ENCODE results near the gene SLC38A6.

Gene SLC38A6

DNA sequence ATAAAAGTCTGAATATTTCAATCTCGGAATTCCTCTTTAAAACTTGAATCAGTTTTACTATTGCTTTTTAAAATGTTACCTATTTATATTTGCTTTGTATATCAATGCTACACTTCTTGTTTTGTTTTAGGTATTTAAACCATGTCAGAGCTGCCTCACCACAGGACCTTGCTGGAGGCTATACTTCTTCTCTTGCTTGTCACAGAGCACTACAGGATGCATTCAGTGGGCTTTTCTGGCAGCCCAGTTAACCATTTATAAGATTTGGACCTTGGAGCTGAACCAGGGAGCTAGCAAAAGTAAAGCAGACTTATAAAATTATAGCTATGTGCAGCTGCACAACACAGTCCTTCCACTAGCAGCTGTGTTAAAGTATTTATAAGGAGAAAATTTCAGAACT is 12.9 kb upstream of the SLC38A6 start:
- Mint-ChIP-seq H3K4me3 (no peak overlapping the region), H3K9me3 (no peaks in the 10 kb centered on the region), H3K27ac (no peak overlapping the region), H3K27me3 (no peaks in the 10 kb centered on the region), H3K4me1 (peaks cover 4% of the 10 kb centered on the region), H3K36me3 (peaks cover 3% of the 10 kb centered on the region)
- no peak for DNase-seq
- CTCF ChIA-PET = interaction anchor here (1.2 kb wide), 1 partner anchor 8 kb away, joined by 3 read pairs; no protein-coding TSS in a partner anchor

DNA sequence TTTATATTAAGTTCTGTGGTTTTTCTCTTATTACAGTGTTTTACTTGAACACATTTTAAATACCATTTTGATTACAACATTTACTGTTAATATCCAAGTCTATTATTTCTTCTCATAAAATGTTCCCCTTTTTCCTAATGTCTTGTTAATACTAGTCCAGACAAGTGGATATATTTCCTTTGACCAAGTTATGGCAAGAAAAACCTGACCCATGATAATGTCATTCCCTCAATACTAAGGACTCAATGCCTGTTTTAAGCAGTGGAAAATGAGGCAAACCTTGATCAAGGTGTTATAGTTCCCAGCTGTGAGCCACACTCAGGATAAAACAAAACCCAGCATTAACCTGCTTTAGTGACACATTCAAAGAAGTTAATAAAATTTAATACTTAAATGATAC is 12.4 kb upstream of the SLC38A6 start:
- Mint-ChIP-seq H3K27ac (no peak overlapping the region), H3K36me3 (peaks cover 3% of the 10 kb centered on the region), H3K4me1 (peaks cover 4% of the 10 kb centered on the region), H3K4me3 (no peak overlapping the region), H3K27me3 (no peaks in the 10 kb centered on the region), H3K9me3 (no peaks in the 10 kb centered on the region)
- CTCF ChIA-PET = interaction anchor here (1.2 kb wide), 1 partner anchor 8 kb away, joined by 3 read pairs; no protein-coding TSS in a partner anchor
- DNase-seq = no peak

DNA sequence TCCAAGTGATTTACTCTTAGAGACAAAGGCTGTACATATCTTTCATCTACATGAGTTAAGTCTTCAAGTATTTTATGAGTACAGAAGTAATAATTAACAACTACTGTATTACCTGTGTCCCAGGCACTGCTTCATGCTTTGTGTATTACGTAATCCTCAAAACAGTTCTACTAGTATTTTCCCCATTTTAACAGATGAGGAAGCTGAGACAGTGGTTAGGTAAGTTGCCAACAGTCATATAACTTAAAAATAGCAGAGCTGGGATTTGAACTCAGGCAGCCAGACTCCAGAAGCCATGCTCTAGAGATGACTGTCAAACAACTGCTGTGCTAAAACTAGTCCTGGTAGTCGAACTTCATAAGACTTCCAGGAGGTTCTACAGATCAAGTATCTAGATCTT is 10.9 kb upstream of the SLC38A6 start:
- Mint-ChIP-seq H3K36me3 (peaks cover 8% of the 10 kb centered on the region), H3K9me3 (no peaks in the 10 kb centered on the region), H3K27ac (no peak overlapping the region), H3K4me3 (no peak overlapping the region), H3K4me1 (peaks cover 2% of the 10 kb centered on the region), H3K27me3 (no peaks in the 10 kb centered on the region)
- DNase-seq = no peak
- CTCF ChIA-PET = no interaction called here

DNA sequence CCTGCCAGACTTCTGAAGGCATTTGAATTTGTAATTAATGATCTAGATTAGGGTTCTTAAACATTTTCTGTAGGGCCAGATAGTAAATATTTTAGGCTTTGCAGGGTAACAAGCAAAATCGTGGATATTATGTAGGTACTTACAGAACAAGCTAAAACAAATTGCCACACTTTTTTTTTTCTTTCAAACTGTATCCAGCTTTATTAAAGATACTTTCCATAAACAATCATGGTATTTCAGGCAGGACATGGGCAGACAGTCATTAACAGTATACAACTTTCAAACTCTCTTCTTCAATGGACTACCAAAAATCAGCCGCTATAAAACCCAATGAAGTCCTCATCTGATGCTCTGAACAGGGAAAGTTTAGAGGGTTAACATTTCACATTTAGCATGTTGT is 9.8 kb upstream of the SLC38A6 start:
- no peaks in the 10 kb centered on the region for H3K9me3 Mint-ChIP-seq
- no peak for DNase-seq
- H3K4me1 Mint-ChIP-seq = no peaks in the 10 kb centered on the region
- no peak overlapping the region for H3K27ac Mint-ChIP-seq
- H3K27me3 Mint-ChIP-seq = no peaks in the 10 kb centered on the region
- H3K4me3 Mint-ChIP-seq = no peak overlapping the region
- peaks cover 15% of the 10 kb centered on the region for H3K36me3 Mint-ChIP-seq
- CTCF ChIA-PET = no interaction called here

DNA sequence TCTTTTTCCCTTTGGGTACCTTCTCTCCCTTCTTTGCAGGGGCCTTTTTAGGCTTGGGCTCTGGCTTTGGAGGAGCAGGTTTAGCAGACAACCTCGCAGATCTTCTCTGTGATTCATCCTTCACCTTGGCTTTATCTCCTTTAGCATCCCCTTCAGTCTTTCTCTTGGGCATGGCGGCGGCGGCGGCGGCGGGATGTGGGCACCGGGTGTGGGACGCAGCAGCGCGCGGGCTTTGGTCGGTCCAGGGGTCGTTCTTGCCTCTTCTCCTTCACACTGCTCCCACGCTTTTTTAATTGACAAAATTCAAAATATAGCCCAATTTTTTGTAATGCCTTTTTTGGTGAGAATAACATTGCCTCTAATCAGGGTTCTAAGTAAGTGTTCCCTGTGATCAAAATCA is 8.8 kb upstream of the SLC38A6 start:
- H3K9me3 Mint-ChIP-seq = no peaks in the 10 kb centered on the region
- H3K36me3 Mint-ChIP-seq = peaks cover 19% of the 10 kb centered on the region
- no peak overlapping the region for H3K27ac Mint-ChIP-seq
- H3K27me3 Mint-ChIP-seq = no peaks in the 10 kb centered on the region
- DNase-seq = no peak
- CTCF ChIA-PET = no interaction called here
- no peak overlapping the region for H3K4me3 Mint-ChIP-seq
- H3K4me1 Mint-ChIP-seq = peaks cover 3% of the 10 kb centered on the region

DNA sequence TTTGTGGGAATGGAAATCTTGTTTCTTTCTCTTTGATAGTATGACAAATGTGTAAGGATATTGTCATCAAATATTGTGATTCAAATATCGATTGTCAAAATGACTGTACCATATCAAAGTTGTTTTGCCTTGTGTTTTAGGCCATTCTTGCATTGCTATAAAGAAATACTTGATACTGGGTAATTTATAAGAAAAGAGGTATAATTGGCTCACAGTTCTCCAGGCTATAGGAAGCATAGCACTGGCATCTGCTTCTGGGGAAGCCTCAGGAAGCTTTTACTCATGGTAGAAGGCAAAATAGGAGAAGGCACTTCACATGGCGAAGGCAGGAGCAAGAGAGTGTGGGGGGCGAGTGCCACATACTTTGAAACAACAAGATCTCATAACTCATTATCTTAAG is 8.0 kb upstream of the SLC38A6 start:
- DNase-seq = no peak
- CTCF ChIA-PET = no interaction called here
- Mint-ChIP-seq H3K4me3 (no peak overlapping the region), H3K27me3 (no peaks in the 10 kb centered on the region), H3K9me3 (no peaks in the 10 kb centered on the region), H3K4me1 (peaks cover 6% of the 10 kb centered on the region), H3K27ac (no peak overlapping the region), H3K36me3 (peaks cover 19% of the 10 kb centered on the region)

DNA sequence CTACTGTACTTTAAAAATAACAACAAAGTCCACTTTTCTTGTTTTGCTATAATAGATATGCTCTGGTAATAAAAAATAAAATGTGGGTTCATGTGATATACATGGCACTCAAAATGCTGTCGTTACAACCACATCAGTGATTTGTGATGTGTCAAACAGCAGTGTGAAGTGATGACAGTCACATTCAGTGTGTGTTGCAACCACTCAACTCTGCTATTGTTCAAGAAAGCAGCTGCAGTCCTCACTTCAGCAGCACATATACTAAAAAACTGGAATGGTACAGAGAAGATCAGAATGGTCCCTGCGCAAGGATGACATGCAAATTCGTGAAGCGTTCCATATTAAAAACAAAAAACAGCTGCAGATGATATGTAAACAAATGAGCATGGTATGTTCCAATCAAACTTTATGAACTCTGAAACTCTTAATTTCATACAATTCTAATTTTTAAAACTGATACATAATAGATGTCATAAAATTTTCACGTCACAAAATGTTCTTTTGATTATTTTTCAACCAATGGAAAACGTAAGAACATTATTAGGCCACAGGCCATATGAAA is 6.9 kb upstream of the SLC38A6 start:
- CTCF ChIA-PET = no interaction called here

DNA sequence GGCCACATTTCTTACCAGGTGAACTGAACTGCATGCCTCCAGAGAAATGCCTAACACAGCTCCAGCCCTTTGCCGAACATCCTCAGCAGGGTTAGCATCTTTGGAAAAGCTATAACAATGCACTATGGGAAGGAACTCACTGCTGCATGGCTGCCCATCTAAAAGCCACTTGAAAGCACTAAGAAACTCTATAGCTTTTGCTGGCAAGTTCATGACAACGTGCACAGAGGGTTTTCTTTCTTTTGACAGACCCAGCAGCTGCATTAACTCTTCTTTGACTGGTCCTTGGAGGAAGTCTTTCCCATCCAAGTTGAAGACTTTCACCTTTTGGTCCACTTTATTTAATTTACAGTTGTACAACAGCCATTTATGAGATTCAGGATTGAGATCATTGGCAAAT is 5.5 kb upstream of the SLC38A6 start:
- H3K36me3 Mint-ChIP-seq = peaks cover 19% of the 10 kb centered on the region
- CTCF ChIA-PET = no interaction called here
- no peak for DNase-seq

More for the DNA sequence above, 6.9 kb upstream of the SLC38A6 start:
- Mint-ChIP-seq H3K27me3 (no peaks in the 10 kb centered on the region), H3K4me1 (peaks cover 11% of the 10 kb centered on the region), H3K27ac (no peak overlapping the region), H3K9me3 (no peaks in the 10 kb centered on the region), H3K4me3 (no peak overlapping the region), H3K36me3 (peaks cover 19% of the 10 kb centered on the region)
- no peak for DNase-seq

DNA sequence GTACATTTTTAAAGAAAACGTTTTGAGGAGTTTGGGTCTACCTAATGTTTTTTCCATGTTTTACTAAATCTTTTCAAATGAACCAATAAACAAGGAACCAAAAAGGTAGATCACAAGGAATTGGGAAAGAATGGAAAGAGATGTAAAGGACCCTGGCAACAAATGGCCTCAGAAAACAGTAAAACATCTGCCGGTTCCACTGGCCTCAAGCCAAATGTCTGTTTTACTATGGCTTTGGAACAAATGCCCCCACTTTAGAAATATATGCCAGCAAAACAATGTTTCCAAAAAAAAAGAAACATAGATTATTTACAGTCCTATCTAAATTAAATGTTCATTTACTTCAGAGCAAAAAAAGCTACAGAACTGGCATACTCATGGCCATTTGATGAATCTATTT is 3.2 kb upstream of the SLC38A6 start:
- no peak for DNase-seq
- Mint-ChIP-seq H3K27ac (no peak overlapping the region), H3K4me1 (peaks cover 15% of the 10 kb centered on the region), H3K4me3 (no peak overlapping the region), H3K9me3 (no peaks in the 10 kb centered on the region), H3K27me3 (no peaks in the 10 kb centered on the region), H3K36me3 (peaks cover 19% of the 10 kb centered on the region)
- CTCF ChIA-PET = no interaction called here

More for the DNA sequence above, 5.5 kb upstream of the SLC38A6 start:
- Mint-ChIP-seq H3K9me3 (no peaks in the 10 kb centered on the region), H3K27me3 (no peaks in the 10 kb centered on the region), H3K4me3 (no peak overlapping the region), H3K4me1 (peaks cover 15% of the 10 kb centered on the region), H3K27ac (no peak overlapping the region)

DNA sequence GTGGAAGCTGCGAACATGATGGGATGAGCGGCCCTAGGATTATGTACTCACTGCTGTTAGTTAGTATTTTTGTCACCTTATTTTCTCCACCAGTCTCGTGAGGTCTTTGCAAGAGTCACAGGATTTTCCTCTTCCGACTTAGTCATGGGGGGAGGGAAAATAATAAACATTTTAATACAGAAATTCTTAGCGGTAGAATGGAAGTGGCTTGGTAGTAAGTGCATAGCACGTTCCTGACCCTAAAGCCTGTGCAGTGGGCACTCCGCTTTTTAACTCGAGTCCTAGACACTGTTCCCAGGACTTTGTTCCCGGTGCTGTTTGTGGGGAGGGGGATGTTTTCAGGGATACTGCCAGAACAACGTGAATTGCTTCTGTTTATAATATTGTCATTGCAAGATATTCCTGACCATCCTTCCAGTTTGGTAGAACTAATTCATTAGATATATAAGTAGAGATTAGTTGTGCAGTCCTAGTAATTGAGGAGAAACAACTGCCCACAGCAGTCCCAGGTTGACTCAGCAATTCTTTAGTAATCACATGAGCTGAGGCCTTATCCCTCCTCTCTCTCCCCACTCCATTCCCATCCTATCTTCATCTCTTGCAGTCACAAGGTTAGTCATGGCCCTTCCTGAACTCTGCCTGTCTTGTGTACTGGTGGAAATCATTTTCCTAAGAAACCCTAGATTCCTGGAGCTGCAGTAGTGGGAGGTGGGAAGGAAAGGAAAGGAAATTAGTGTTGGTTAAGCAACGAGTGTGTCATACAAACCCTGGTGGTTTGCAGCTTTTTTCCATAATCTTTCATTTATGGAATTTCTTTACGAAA is 799 bp downstream of the SLC38A6 start:
- no peaks in the 10 kb centered on the region for H3K9me3 Mint-ChIP-seq
- peaks cover 13% of the 10 kb centered on the region for H3K4me1 Mint-ChIP-seq
- H3K36me3 Mint-ChIP-seq = peaks cover 3% of the 10 kb centered on the region
- H3K27me3 Mint-ChIP-seq = no peaks in the 10 kb centered on the region
- CTCF ChIA-PET = no interaction called here
- H3K4me3 Mint-ChIP-seq = no peak overlapping the region
- no peak overlapping the region for H3K27ac Mint-ChIP-seq
- DNase-seq = no peak

DNA sequence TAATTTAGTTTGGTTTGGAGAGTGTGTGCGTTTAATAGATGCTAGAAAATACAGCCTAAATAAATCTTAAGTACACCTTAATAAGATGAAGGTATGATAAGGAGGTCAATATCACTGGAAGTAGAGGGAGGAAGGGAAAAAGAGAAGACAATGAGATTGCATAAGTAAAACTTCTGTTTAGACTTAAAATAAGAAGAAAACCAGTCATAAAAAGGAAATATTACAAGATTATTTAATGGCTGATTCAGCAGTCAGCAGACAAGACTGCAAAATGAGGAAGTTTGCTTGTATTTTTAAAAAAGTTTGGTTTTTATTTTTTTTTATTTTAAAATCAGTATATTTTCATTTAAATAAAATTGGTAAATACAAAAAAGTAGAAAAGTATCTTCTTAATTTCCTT is 3.2 kb downstream of the SLC38A6 start:
- no peaks in the 10 kb centered on the region for H3K36me3 Mint-ChIP-seq
- no peak for DNase-seq
- H3K27ac Mint-ChIP-seq = no peak overlapping the region
- CTCF ChIA-PET = no interaction called here
- peaks cover 4% of the 10 kb centered on the region for H3K4me1 Mint-ChIP-seq
- no peak overlapping the region for H3K4me3 Mint-ChIP-seq
- H3K27me3 Mint-ChIP-seq = no peaks in the 10 kb centered on the region
- no peaks in the 10 kb centered on the region for H3K9me3 Mint-ChIP-seq

DNA sequence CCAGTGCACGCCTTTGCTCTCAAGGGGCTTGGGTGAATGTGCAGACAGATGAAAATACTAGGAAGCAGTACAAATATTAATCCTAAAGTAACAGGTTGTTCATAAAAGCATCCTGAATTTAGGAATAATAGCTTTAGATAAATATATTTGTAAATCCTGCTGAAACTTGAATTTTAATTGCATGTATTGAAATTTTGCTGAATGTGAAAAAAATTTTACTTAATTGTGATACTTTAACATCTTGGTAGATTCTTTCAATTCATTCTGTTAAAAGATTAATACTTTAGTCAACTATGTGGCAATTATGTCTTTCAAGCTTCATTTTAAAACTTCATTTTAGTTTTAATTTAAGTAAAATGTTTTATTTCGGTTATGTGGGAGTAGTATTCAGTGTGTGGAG is 5.5 kb downstream of the SLC38A6 start:
- no peak overlapping the region for H3K4me3 Mint-ChIP-seq
- no peaks in the 10 kb centered on the region for H3K9me3 Mint-ChIP-seq
- H3K36me3 Mint-ChIP-seq = no peaks in the 10 kb centered on the region
- no peaks in the 10 kb centered on the region for H3K4me1 Mint-ChIP-seq
- no peak overlapping the region for H3K27ac Mint-ChIP-seq
- H3K27me3 Mint-ChIP-seq = no peaks in the 10 kb centered on the region
- CTCF ChIA-PET = no interaction called here
- DNase-seq = no peak

DNA sequence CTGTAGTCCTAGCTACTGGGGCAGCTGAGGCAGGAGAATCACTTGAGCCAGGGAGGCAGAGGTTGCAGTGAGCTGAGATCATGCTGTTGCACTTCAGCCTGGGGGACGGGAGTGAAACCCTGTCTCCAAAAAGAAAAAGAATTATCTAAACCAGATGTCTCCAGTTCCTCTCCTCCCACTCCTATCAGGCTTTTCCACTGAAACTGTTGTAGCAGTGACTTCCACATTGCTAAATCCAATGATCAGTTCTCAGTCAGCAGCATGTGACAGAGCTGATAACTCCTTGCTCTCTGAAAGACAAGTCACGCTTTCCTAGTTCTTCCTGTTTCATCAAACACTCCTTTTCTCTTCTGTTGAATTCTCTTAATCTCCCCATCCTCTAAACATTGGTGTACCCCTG is 8.6 kb downstream of the SLC38A6 start:
- Mint-ChIP-seq H3K4me1 (no peaks in the 10 kb centered on the region), H3K27ac (no peak overlapping the region), H3K36me3 (no peaks in the 10 kb centered on the region), H3K4me3 (no peak overlapping the region), H3K9me3 (no peaks in the 10 kb centered on the region), H3K27me3 (no peaks in the 10 kb centered on the region)
- CTCF ChIA-PET = no interaction called here
- DNase-seq = no peak

DNA sequence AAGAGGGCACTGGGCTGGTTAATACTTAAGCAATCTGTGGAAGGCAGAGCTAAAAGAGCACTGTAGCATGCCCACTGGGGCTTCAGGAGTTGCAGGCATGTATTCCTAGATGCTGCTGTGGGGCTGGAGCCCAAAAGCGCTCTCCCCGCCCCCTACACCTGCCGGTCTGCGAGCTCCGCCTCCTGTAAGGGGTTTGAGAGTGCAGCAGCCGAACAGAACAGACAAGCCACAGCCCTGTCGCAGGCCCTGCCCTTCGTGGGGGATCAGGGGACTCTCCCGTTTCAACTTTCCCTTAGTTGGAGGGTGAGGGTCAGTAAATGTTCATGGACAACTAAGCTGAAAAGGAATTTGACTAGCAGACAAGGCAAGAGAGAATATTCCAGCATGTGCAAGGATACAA is 17.6 kb downstream of the SLC38A6 start:
- H3K36me3 Mint-ChIP-seq = no peaks in the 10 kb centered on the region

DNA sequence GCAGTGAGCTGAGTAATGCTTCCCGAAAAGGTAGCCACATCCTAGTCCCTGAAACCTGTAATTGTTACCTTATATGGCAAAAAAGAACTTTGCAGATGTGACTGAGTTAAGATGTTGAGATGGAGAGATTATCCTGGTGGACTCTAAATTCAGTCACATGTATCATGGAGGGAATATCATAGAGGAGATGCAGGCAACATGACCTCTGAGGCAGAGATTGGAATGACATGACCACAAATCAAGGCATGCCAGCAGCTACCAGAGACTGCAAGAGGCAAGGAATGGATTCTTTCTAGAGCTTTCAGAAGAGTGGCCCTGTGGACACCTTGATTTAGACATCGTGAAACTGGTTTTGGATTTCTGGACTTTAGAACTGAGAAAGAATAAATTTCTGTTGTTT is 18.5 kb downstream of the SLC38A6 start:
- H3K27ac Mint-ChIP-seq = no peak overlapping the region
- H3K4me1 Mint-ChIP-seq = no peaks in the 10 kb centered on the region
- H3K27me3 Mint-ChIP-seq = no peaks in the 10 kb centered on the region
- no peaks in the 10 kb centered on the region for H3K9me3 Mint-ChIP-seq
- no peak overlapping the region for H3K4me3 Mint-ChIP-seq
- DNase-seq = no peak
- no peaks in the 10 kb centered on the region for H3K36me3 Mint-ChIP-seq
- CTCF ChIA-PET = no interaction called here

More for the DNA sequence above, 17.6 kb downstream of the SLC38A6 start:
- no peak for DNase-seq
- CTCF ChIA-PET = no interaction called here
- Mint-ChIP-seq H3K27me3 (no peaks in the 10 kb centered on the region), H3K27ac (no peak overlapping the region), H3K4me1 (no peaks in the 10 kb centered on the region), H3K9me3 (no peaks in the 10 kb centered on the region), H3K4me3 (no peak overlapping the region)
